Neural cell (in vitro differentiated cells): ENCODE results near the gene GLI3.

ENCODE experiments used
- CTCF ChIP-seq: fragments of 450-650 bp; IDR thresholded peaks from 2 replicates; pipeline ENCODE4 v1.5.1; 2014; ENCODE audit warnings: antibody characterized with exemption, mild to moderate bottlenecking, moderate library complexity; ENCODE audit not compliant: poor library complexity, severe bottlenecking
- EZH2 ChIP-seq: fragments of 200-600, 300-800 bp; shearing (Covaris generic), sonication (generic); IDR thresholded peaks from 2 replicates; pipeline ENCODE4 v1.6.1; 2014; ENCODE audit warnings: antibody characterized with exemption, low read length, borderline replicate concordance, mild to moderate bottlenecking; ENCODE audit not compliant: insufficient read depth, poor library complexity, severe bottlenecking
- POLR2AphosphoS5 ChIP-seq: IDR thresholded peaks from 2 replicates; pipeline ENCODE4 v1.6.1; 2012
- TF ChIP-seq, protein P1 (sequence below): IDR thresholded peaks from 2 replicates; pipeline ENCODE4 v1.6.1; 2012; ENCODE audit warnings: borderline replicate concordance

GRCh38 chr7:41955893-41956675 is 280.9 kb downstream of the GLI3 start:
- TF ChIP-seq EZH2: no peak
- TF ChIP-seq POLR2AphosphoS5: no peak
- TF ChIP-seq CTCF: no peak
- TF ChIP-seq, protein P1, sequence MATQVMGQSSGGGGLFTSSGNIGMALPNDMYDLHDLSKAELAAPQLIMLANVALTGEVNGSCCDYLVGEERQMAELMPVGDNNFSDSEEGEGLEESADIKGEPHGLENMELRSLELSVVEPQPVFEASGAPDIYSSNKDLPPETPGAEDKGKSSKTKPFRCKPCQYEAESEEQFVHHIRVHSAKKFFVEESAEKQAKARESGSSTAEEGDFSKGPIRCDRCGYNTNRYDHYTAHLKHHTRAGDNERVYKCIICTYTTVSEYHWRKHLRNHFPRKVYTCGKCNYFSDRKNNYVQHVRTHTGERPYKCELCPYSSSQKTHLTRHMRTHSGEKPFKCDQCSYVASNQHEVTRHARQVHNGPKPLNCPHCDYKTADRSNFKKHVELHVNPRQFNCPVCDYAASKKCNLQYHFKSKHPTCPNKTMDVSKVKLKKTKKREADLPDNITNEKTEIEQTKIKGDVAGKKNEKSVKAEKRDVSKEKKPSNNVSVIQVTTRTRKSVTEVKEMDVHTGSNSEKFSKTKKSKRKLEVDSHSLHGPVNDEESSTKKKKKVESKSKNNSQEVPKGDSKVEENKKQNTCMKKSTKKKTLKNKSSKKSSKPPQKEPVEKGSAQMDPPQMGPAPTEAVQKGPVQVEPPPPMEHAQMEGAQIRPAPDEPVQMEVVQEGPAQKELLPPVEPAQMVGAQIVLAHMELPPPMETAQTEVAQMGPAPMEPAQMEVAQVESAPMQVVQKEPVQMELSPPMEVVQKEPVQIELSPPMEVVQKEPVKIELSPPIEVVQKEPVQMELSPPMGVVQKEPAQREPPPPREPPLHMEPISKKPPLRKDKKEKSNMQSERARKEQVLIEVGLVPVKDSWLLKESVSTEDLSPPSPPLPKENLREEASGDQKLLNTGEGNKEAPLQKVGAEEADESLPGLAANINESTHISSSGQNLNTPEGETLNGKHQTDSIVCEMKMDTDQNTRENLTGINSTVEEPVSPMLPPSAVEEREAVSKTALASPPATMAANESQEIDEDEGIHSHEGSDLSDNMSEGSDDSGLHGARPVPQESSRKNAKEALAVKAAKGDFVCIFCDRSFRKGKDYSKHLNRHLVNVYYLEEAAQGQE: no peak
